SK-N-DZ (cell line): ENCODE data around the gene SESN1.
"Not testable (repeated sequence)": the region's sequence is repeated elsewhere in the genome, so short reads cannot be mapped to it uniquely, and the experiment has no call there.

Experiments used
- DNase-seq: peaks from one replicate; pipeline ENCODE4 v3.0.0-alpha.2; 2015; ENCODE audit warnings: low spot score

The SESN1 gene

GRCh38 chr6:109095036-109095834 is 589 bp upstream of the SESN1 start, which contains the start of gene CEP57L1:
Gene CEP57L1 (plus strand): TSS chr6:109095507. CDS start chr6:109145222, 49,715 bp downstream.
- DNase-seq: peak; percentile 98

GRCh38 chr6:109093732-109094415 is 772 bp downstream of the SESN1 start:
- DNase-seq: peak; percentile 18

GRCh38 chr6:109092074-109092473 is 2.6 kb downstream of the SESN1 start:
- no peak for DNase-seq

- no peak for DNase-seq
Observed at GRCh38 chr6:109091314-109092024, 3.2 kb downstream of the SESN1 start.

GRCh38 chr6:109088995-109089394 is 5.7 kb downstream of the SESN1 start:
- DNase-seq: no peak

GRCh38 chr6:109087661-109088264 is 6.9 kb downstream of the SESN1 start:
- peak; percentile 25 for DNase-seq

GRCh38 chr6:109084146-109084545 is 10.5 kb downstream of the SESN1 start:
- not testable (repeated sequence) for DNase-seq

- DNase-seq: no peak
Observed at GRCh38 chr6:109083657-109084056, 11.0 kb downstream of the SESN1 start.

GRCh38 chr6:109082188-109082577 is 12.5 kb downstream of the SESN1 start:
- DNase-seq: no peak

- DNase-seq: no peak
Observed at GRCh38 chr6:109081516-109082187, 13.0 kb downstream of the SESN1 start.

- DNase-seq: no peak
Observed at GRCh38 chr6:109081026-109081425, 13.6 kb downstream of the SESN1 start.

GRCh38 chr6:109079981-109080380 is 14.7 kb downstream of the SESN1 start:
- no peak for DNase-seq

- no peak for DNase-seq
Observed at GRCh38 chr6:109076377-109076776, 18.3 kb downstream of the SESN1 start.

GRCh38 chr6:109075934-109076333 is 18.7 kb downstream of the SESN1 start:
- DNase-seq: no peak

- no peak for DNase-seq
Observed at GRCh38 chr6:109074133-109074415, 20.6 kb downstream of the SESN1 start.

- peak; percentile 72 for DNase-seq
Observed at GRCh38 chr6:109073344-109074132, 21.1 kb downstream of the SESN1 start.

- DNase-seq: no peak
Observed at GRCh38 chr6:109071125-109071917, 23.3 kb downstream of the SESN1 start.

- no peak for DNase-seq
Observed at GRCh38 chr6:109069746-109070145, 24.9 kb downstream of the SESN1 start.

- no peak for DNase-seq
Observed at GRCh38 chr6:109062767-109063352, 31.8 kb downstream of the SESN1 start.
